ENCODE results near the gene OSGEP. TPM values are rescaled to one million over a fixed set of nuclear protein-coding genes. Genes with fewer than 3 reads are reported as not detected.

Gene OSGEP
- total RNA-seq, 1 donor from 2014 or later, result 15.0 TPM

- FAIRE-seq, result no peak
Measured at GRCh38 chr14:20441461-20441860, 13.2 kb downstream of the OSGEP start.

GRCh38 chr14:20440882-20441281, 13.7 kb downstream of the OSGEP start:
- FAIRE-seq (no peak), DNase-seq (ENCODE audit: low read depth) (peak; percentile 27)
- Histone ChIP-seq H3K27me3 (ENCODE audit: control insufficient read depth, insufficient read depth, low read length) (no peaks in the 10 kb centered on the region), H3K4me3 (ENCODE audit: low read depth, low read length) (no peak overlapping the region), H3K36me3 (ENCODE audit: control insufficient read depth, insufficient read depth, low read length) (no peaks in the 10 kb centered on the region)
- TF ChIP-seq, protein P1, sequence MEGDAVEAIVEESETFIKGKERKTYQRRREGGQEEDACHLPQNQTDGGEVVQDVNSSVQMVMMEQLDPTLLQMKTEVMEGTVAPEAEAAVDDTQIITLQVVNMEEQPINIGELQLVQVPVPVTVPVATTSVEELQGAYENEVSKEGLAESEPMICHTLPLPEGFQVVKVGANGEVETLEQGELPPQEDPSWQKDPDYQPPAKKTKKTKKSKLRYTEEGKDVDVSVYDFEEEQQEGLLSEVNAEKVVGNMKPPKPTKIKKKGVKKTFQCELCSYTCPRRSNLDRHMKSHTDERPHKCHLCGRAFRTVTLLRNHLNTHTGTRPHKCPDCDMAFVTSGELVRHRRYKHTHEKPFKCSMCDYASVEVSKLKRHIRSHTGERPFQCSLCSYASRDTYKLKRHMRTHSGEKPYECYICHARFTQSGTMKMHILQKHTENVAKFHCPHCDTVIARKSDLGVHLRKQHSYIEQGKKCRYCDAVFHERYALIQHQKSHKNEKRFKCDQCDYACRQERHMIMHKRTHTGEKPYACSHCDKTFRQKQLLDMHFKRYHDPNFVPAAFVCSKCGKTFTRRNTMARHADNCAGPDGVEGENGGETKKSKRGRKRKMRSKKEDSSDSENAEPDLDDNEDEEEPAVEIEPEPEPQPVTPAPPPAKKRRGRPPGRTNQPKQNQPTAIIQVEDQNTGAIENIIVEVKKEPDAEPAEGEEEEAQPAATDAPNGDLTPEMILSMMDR (IDR thresholded peaks at IDR 0.05; ENCODE audit: insufficient read depth, low read length, severe bottlenecking), result peak; percentile 38

More at GRCh38 chr14:20441461-20441860, 13.2 kb downstream of the OSGEP start:
- peaks cover 2% of the 10 kb centered on the region for H3K36me3 ChIP-seq (ENCODE audit: control insufficient read depth, insufficient read depth, low read length)
- TF ChIP-seq, protein P1 (IDR thresholded peaks at IDR 0.05; ENCODE audit: insufficient read depth, low read length, severe bottlenecking), result no peak
- DNase-seq (ENCODE audit: low read depth), result no peak
- H3K27me3 ChIP-seq (ENCODE audit: control insufficient read depth, insufficient read depth, low read length), result no peaks in the 10 kb centered on the region
- no peak overlapping the region for H3K4me3 ChIP-seq (ENCODE audit: low read depth, low read length)

GRCh38 chr14:20440465-20440864, 14.1 kb downstream of the OSGEP start:
- FAIRE-seq (no peak), DNase-seq (ENCODE audit: low read depth) (no peak)
- Histone ChIP-seq H3K36me3 (ENCODE audit: control insufficient read depth, insufficient read depth, low read length) (no peaks in the 10 kb centered on the region), H3K4me3 (ENCODE audit: low read depth, low read length) (no peak overlapping the region), H3K27me3 (ENCODE audit: control insufficient read depth, insufficient read depth, low read length) (peaks cover 2% of the 10 kb centered on the region)
- TF ChIP-seq, protein P1 (IDR thresholded peaks at IDR 0.05; ENCODE audit: insufficient read depth, low read length, severe bottlenecking), result no peak

DNA sequence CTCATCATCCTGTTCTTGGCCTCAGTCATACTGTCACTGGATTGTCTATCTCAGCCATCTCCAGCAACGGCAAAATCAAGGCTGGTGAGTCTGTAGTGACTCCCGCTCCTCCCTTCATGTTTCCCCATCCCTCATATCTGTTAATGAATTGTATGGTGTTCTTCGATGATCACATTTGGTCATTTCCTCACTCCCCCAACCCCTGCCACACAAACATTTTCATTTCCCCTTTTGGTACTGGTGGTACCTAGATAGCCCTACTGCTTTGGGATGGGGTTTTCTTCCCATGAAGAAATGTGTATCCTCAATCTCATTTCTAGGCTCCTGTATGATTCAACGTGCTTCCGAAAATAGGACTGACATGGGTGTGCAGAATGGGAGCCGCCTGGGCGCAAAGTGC, 15.9 kb downstream of the OSGEP start:
- Histone ChIP-seq H3K4me3 (ENCODE audit: low read depth, low read length) (no peak overlapping the region), H3K27me3 (ENCODE audit: control insufficient read depth, insufficient read depth, low read length) (peaks cover 2% of the 10 kb centered on the region), H3K36me3 (ENCODE audit: control insufficient read depth, insufficient read depth, low read length) (no peaks in the 10 kb centered on the region)
- DNase-seq (ENCODE audit: low read depth) (no peak), FAIRE-seq (no peak)
- TF ChIP-seq, protein P1 (IDR thresholded peaks at IDR 0.05; ENCODE audit: insufficient read depth, low read length, severe bottlenecking), result no peak

DNA sequence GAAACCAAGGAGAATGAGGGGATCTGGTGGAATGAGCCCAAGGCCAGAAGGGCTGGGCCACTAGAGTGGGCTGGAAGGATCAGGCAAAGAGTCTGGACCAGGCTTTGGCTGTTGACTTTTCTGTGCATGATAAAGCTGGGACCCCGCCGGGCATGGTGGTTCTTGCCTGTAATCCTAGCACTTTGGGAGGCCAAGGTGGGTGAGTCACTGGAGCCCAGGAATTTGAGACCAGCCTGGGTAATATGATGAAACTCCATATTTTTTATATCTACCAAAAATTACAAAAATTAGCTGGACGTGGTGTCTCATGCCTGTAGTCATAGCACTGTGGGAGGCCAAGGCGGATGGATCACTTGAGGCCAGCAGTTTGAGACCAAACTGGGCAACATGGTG, 18.3 kb downstream of the OSGEP start:
- DNase-seq (ENCODE audit: low read depth) (peak; percentile 55), FAIRE-seq (no peak)
- Histone ChIP-seq H3K36me3 (ENCODE audit: control insufficient read depth, insufficient read depth, low read length) (no peaks in the 10 kb centered on the region), H3K4me3 (ENCODE audit: low read depth, low read length) (no peak overlapping the region), H3K27me3 (ENCODE audit: control insufficient read depth, insufficient read depth, low read length) (peaks cover 2% of the 10 kb centered on the region)
- TF ChIP-seq, protein P1 (IDR thresholded peaks at IDR 0.05; ENCODE audit: insufficient read depth, low read length, severe bottlenecking), result no peak
